Natural killer cell (primary cell): Measurements from ENCODE around the gene ZNF277. TPM values are rescaled to one million over a fixed set of nuclear protein-coding genes. Genes with fewer than 3 reads are reported as not detected.

Experiments
- ATAC-seq, 3 donors: fragments of 150-1000 bp in 2 of 3; fragments of 200-7000 bp in 1 of 3; cut with Tn5 transposase; 1 replicate in 1 of 3; 2 replicates in 2 of 3; pipeline ENCODE4 v1.10.0; 2021; ENCODE audit warnings: mild to moderate bottlenecking in 2 of 3, moderate library complexity in 2 of 3
- DNase-seq, 2 donors: peaks; one replicate each; pipeline versions ENCODE4 v3.0.0 to v3.0.0-alpha.2; 2013 to 2021; ENCODE audit warnings: mixed read lengths in 1 of 2
- H3K27ac ChIP-seq: one replicate; pipeline ENCODE4 v1.5.1; 2013; ENCODE audit warnings: mild to moderate bottlenecking, low read length
- H3K27me3 ChIP-seq: one replicate; pipeline ENCODE4 v1.6.1; 2013; ENCODE audit warnings: low read length; ENCODE audit not compliant: control insufficient read depth, insufficient read depth
- H3K36me3 ChIP-seq: one replicate; pipeline ENCODE4 v1.6.1; 2013; ENCODE audit warnings: low read length; ENCODE audit not compliant: control insufficient read depth, insufficient read depth
- H3K4me1 ChIP-seq: one replicate; pipeline ENCODE4 v1.6.1; 2013; ENCODE audit warnings: low read length; ENCODE audit not compliant: control insufficient read depth, insufficient read depth
- H3K4me3 ChIP-seq: one replicate; pipeline ENCODE4 v1.5.1; 2013; ENCODE audit warnings: low read length
- H3K9me3 ChIP-seq: one replicate; pipeline ENCODE4 v1.6.1; 2013; ENCODE audit warnings: low read length; ENCODE audit not compliant: control insufficient read depth, insufficient read depth
- H3K27ac Mint-ChIP-seq, 2 donors: one replicate each; pipeline ENCODE4 v1.8.0; 2022; ENCODE audit warnings: mild to moderate bottlenecking in 2 of 2, mixed read lengths in 2 of 2, moderate library complexity in 1 of 2
- H3K27me3 Mint-ChIP-seq, 2 donors: one replicate each; pipeline ENCODE4 v1.8.0; 2022; ENCODE audit warnings: low read depth in 2 of 2, mixed read lengths in 2 of 2
- H3K36me3 Mint-ChIP-seq: one replicate; pipeline ENCODE4 v1.8.0; 2022; ENCODE audit warnings: mixed read lengths
- H3K4me1 Mint-ChIP-seq, 2 donors: one replicate each; pipeline ENCODE4 v1.8.0; 2022; ENCODE audit warnings: mixed read lengths in 2 of 2
- H3K4me3 Mint-ChIP-seq: one replicate; pipeline ENCODE4 v1.8.0; 2022; ENCODE audit warnings: mild to moderate bottlenecking, moderate library complexity, mixed read lengths
- H3K9me3 Mint-ChIP-seq, 2 donors: one replicate each; pipeline ENCODE4 v1.8.0; 2022; ENCODE audit warnings: mixed read lengths in 2 of 2
- CTCF ChIP-seq: fragments of 200-600 bp; IDR thresholded peaks from one replicate; pipeline ENCODE4 v1.8.0; 2022; ENCODE audit warnings: antibody characterized with exemption
- WGBS: methylation state at CpG from one replicate; pipeline ENCODE4 v1.1.7; 2013; ENCODE audit warnings: missing lambda C conversion rate; ENCODE audit not compliant: insufficient coverage; 5-methylcytosine and 5-hydroxymethylcytosine counted together
- intact Hi-C: fragments of 100-400 bp; cut with micrococcal nuclease; formaldehyde crosslinking; loops from one replicate; pipeline ENCODE4 v1.14.2; 2022
- total RNA-seq, 4 donors: library from RNA; stranded (reverse); fragments of 120-200 nt in 1 of 4; gene quantifications; one replicate each; pipeline versions ENCODE4 v1.2.3 to v1.2.4, GENCODE V29; 2013 to 2022

The ZNF277 gene
- total RNA-seq, 3 donors from 2014 or later (not counting 1 experiment from before 2014, with no cell fraction given) = 13.0 to 20.8 (median 16.7) TPM

GRCh38 chr7:112356596-112356995 is 150.1 kb downstream of the ZNF277 start:
- H3K36me3 Mint-ChIP-seq = no peaks in the 10 kb centered on the region
- Histone ChIP-seq H3K4me1 (no peaks in the 10 kb centered on the region), H3K4me3 (no peak overlapping the region), H3K27me3 (no peaks in the 10 kb centered on the region), H3K36me3 (no peaks in the 10 kb centered on the region), H3K27ac (no peak overlapping the region), H3K9me3 (no peaks in the 10 kb centered on the region)
- no peak for TF ChIP-seq CTCF
- no peaks in the 10 kb centered on the region for H3K9me3 Mint-ChIP-seq
- intact Hi-C loops = no loop called here
- H3K27ac Mint-ChIP-seq = no peak overlapping the region
- ATAC-seq (no peak), DNase-seq (no peak)
- peaks cover 8 to 24% of the 10 kb centered on the region in 2 donors for H3K27me3 Mint-ChIP-seq
- 83% methylated on average over 2 of the region's 2 CpGs for WGBS
- H3K4me3 Mint-ChIP-seq = no peak overlapping the region
- H3K4me1 Mint-ChIP-seq = peaks cover 0 to 3% of the 10 kb centered on the region in 2 donors

- H3K4me1 ChIP-seq = no peaks in the 10 kb centered on the region
- H3K4me3 ChIP-seq = no peak overlapping the region
- no peak overlapping the region for H3K4me3 Mint-ChIP-seq
- no peak for TF ChIP-seq CTCF
- H3K9me3 ChIP-seq = no peaks in the 10 kb centered on the region
- peaks cover 8 to 24% of the 10 kb centered on the region in 2 donors for H3K27me3 Mint-ChIP-seq
- WGBS = 85% methylated on average over 4 of the region's 4 CpGs
- no peak for DNase-seq
- no peaks in the 10 kb centered on the region for H3K9me3 Mint-ChIP-seq
- no peak overlapping the region for H3K27ac Mint-ChIP-seq
- no peaks in the 10 kb centered on the region for H3K27me3 ChIP-seq
- ATAC-seq = no peak
- H3K36me3 ChIP-seq = no peaks in the 10 kb centered on the region
- no peak overlapping the region for H3K27ac ChIP-seq
- H3K36me3 Mint-ChIP-seq = no peaks in the 10 kb centered on the region
- intact Hi-C loops = no loop called here
- no peaks in the 10 kb centered on the region for H3K4me1 Mint-ChIP-seq
These were observed 150.6 kb downstream of the ZNF277 start for GRCh38 chr7:112357136-112357535.

- H3K4me1 Mint-ChIP-seq = no peaks in the 10 kb centered on the region
- Histone ChIP-seq H3K27me3 (no peaks in the 10 kb centered on the region), H3K4me3 (no peak overlapping the region), H3K27ac (no peak overlapping the region), H3K9me3 (no peaks in the 10 kb centered on the region), H3K4me1 (no peaks in the 10 kb centered on the region), H3K36me3 (no peaks in the 10 kb centered on the region)
- intact Hi-C loops = no loop called here
- ATAC-seq (no peak), DNase-seq (no peak)
- H3K27me3 Mint-ChIP-seq = peaks cover 10 to 19% of the 10 kb centered on the region in 2 donors
- no peak overlapping the region for H3K27ac Mint-ChIP-seq
- no peaks in the 10 kb centered on the region for H3K9me3 Mint-ChIP-seq
- no peaks in the 10 kb centered on the region for H3K36me3 Mint-ChIP-seq
- TF ChIP-seq CTCF = no peak
- H3K4me3 Mint-ChIP-seq = no peak overlapping the region
These were observed 152.0 kb downstream of the ZNF277 start for GRCh38 chr7:112358513-112358912.

- peaks cover 13 to 16% of the 10 kb centered on the region in 2 donors for H3K27me3 Mint-ChIP-seq
- DNase-seq (no peak), ATAC-seq (no peak)
- H3K9me3 Mint-ChIP-seq = no peaks in the 10 kb centered on the region
- Histone ChIP-seq H3K9me3 (no peaks in the 10 kb centered on the region), H3K27me3 (no peaks in the 10 kb centered on the region), H3K36me3 (no peaks in the 10 kb centered on the region), H3K4me3 (no peak overlapping the region), H3K4me1 (no peaks in the 10 kb centered on the region), H3K27ac (no peak overlapping the region)
- H3K4me3 Mint-ChIP-seq = no peak overlapping the region
- intact Hi-C loops = no loop called here
- no peaks in the 10 kb centered on the region for H3K36me3 Mint-ChIP-seq
- no peak overlapping the region for H3K27ac Mint-ChIP-seq
- H3K4me1 Mint-ChIP-seq = no peaks in the 10 kb centered on the region
- TF ChIP-seq CTCF = no peak
These were observed 152.6 kb downstream of the ZNF277 start for GRCh38 chr7:112359086-112359485.
